Stimulated activated CD4-positive, alpha-beta T cell treated with anti-CD3 and anti-CD28 coated beads, Interleukin-15, amount 100 ng/mL, for 1 hour (primary cell): ENCODE results near the gene GREM2.

Source experiments
- DNase-seq, 2 donors: peaks; one replicate each; pipeline ENCODE4 v3.0.0-alpha.2; 2020; ENCODE audit warnings: low read depth in 1 of 2, low spot score in 1 of 2

The GREM2 gene

GRCh38 chr1:240457203-240457602, 154.8 kb downstream of the GREM2 start:
- DNase-seq, result no peak

DNA sequence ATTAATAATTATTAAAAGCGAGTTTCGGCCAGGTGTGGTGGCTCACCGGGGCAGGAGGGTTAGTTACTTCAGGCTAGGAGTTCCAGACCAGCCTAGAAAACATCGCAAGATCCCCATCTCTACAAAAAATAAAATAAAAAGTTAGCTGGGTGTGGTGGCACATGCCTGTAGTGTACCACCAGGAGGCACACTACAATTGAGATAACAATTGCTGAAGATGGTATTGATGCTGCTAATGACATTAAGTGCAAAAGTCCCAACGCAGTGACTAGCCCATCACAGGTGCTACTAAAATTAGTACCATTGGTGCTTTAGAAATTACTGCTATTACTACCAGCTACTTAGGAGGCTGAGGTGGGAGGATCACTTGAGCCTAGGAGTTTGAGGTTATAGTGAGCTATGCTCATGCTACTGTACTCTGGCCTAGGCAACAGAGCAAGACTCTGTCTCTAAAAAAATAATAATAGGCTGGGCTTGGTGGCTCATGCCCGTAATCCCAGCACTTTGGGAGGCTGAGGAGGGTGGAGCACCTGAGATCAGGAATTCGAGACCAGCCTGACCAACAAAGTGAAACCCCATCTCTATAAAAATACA, 156.6 kb downstream of the GREM2 start:
- no peak for DNase-seq

DNA sequence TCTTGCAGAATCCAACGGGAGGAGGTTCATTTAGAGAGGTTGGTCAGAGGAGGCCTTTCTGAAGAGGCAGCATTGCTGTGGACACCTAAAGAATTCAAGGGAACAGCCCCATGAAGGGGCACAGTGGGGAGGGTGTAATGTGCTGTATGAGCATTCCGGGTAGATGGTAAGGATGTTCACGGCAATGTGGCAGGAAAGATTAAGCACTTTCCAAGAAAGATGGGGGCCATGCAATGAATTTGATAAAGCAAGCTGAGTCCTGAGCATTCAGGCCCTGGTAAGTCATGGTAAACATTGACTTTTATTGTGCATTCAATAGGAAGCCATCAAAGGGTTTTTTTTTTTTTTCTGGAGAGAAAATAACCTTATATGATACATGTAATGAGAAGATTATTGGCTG, 166.6 kb downstream of the GREM2 start:
- DNase-seq, result no peak

DNA sequence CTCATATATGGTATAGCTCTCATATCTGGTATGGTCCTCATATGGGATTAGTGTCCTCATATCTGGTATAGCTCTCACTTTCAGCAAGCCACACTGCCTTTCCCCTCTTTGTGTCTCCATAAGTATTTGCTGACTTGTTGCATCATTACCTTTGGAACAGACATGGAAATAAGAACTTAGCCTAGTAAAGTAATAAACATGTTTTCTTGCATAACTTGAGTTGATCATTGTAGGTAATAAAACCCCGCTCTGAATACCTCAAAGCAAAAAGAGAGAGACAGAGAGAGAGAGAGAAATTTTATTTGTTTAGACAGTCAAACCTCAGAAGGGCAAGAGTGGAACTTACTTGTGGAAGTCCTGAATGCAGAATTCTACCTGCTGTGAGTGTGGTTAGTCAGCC, 170.3 kb downstream of the GREM2 start:
- no peak for DNase-seq
